ENCODE data around the gene KRT4. TPM values are rescaled to one million over a fixed set of nuclear protein-coding genes. Genes with fewer than 3 reads are reported as not detected.
"Not testable (repeated sequence)": the region's sequence is repeated elsewhere in the genome, so short reads cannot be mapped to it uniquely, and the experiment has no call there.

The KRT4 gene
- total RNA-seq, 1 donor from 2014 or later, result not detected

DNA sequence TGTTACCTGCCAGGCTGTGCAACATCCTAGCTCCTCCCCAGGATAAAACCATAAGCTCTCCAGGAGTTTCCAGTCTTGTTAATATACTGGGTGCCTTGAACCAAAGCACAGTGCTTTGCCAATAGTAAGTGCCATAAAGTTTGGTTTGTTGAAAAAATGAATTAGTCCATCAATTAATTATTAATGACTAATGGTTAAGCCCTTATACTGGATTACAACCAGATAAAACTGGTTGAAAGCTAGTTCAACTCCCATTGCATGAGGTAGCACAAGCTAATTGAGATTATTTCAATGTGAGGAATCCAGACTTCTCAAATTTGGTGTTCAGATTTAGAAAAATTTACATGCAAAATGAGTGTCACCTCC lies 16.4 kb downstream of the KRT4 start:
- peaks cover 2% of the 10 kb centered on the region for H3K27me3 Mint-ChIP-seq (ENCODE audit: unreplicated experiment)
- H3K9me3 Mint-ChIP-seq (ENCODE audit: unreplicated experiment), result peaks cover 2% of the 10 kb centered on the region
- H3K4me1 Mint-ChIP-seq (ENCODE audit: low read depth, unreplicated experiment), result peaks cover 2% of the 10 kb centered on the region
- TF ChIP-seq, protein P1, sequence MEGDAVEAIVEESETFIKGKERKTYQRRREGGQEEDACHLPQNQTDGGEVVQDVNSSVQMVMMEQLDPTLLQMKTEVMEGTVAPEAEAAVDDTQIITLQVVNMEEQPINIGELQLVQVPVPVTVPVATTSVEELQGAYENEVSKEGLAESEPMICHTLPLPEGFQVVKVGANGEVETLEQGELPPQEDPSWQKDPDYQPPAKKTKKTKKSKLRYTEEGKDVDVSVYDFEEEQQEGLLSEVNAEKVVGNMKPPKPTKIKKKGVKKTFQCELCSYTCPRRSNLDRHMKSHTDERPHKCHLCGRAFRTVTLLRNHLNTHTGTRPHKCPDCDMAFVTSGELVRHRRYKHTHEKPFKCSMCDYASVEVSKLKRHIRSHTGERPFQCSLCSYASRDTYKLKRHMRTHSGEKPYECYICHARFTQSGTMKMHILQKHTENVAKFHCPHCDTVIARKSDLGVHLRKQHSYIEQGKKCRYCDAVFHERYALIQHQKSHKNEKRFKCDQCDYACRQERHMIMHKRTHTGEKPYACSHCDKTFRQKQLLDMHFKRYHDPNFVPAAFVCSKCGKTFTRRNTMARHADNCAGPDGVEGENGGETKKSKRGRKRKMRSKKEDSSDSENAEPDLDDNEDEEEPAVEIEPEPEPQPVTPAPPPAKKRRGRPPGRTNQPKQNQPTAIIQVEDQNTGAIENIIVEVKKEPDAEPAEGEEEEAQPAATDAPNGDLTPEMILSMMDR (IDR thresholded peaks at IDR 0.05; ENCODE audit: partially characterized antibody, unreplicated experiment), result no peak
- H3K4me3 Mint-ChIP-seq (ENCODE audit: unreplicated experiment), result no peak overlapping the region
- no peak overlapping the region for H3K27ac Mint-ChIP-seq (ENCODE audit: unreplicated experiment)
- DNase-seq, result no peak
- H3K36me3 Mint-ChIP-seq (ENCODE audit: unreplicated experiment), result no peaks in the 10 kb centered on the region

- Mint-ChIP-seq H3K9me3 (ENCODE audit: unreplicated experiment) (peaks cover 2% of the 10 kb centered on the region), H3K27ac (ENCODE audit: unreplicated experiment) (no peak overlapping the region), H3K4me3 (ENCODE audit: unreplicated experiment) (no peak overlapping the region), H3K27me3 (ENCODE audit: unreplicated experiment) (peaks cover 1% of the 10 kb centered on the region), H3K36me3 (ENCODE audit: unreplicated experiment) (no peaks in the 10 kb centered on the region), H3K4me1 (ENCODE audit: low read depth, unreplicated experiment) (peaks cover 2% of the 10 kb centered on the region)
- DNase-seq, result no peak
- TF ChIP-seq, protein P1 (IDR thresholded peaks at IDR 0.05; ENCODE audit: partially characterized antibody, unreplicated experiment), result no peak
Measured at GRCh38 chr12:52796839-52797528, 16.9 kb downstream of the KRT4 start.

DNA sequence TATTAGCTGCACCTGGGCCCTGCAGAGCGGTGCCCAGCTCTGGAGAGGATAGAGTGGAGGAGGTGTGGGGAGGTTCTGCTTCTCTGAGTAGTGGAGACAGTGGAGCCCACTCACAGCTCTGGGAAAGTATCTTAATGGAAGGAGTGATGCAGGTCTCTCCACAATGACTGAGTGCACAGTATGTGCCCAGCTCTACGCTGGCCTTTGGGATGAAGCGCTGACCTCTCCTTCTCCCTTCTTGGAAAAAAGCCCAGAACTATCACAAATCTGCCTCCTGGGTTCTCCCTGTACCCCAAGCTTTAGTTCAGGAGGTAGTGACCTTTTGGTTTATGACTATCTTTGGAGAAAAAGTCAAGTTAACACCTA lies 17.5 kb downstream of the KRT4 start:
- H3K36me3 Mint-ChIP-seq (ENCODE audit: unreplicated experiment), result no peaks in the 10 kb centered on the region
- H3K27ac Mint-ChIP-seq (ENCODE audit: unreplicated experiment), result no peak overlapping the region
- H3K4me1 Mint-ChIP-seq (ENCODE audit: low read depth, unreplicated experiment), result peaks cover 2% of the 10 kb centered on the region
- no peak overlapping the region for H3K4me3 Mint-ChIP-seq (ENCODE audit: unreplicated experiment)
- TF ChIP-seq, protein P1 (IDR thresholded peaks at IDR 0.05; ENCODE audit: partially characterized antibody, unreplicated experiment), result no peak
- no peak for DNase-seq
- no peaks in the 10 kb centered on the region for H3K27me3 Mint-ChIP-seq (ENCODE audit: unreplicated experiment)
- peaks cover 2% of the 10 kb centered on the region for H3K9me3 Mint-ChIP-seq (ENCODE audit: unreplicated experiment)

DNA sequence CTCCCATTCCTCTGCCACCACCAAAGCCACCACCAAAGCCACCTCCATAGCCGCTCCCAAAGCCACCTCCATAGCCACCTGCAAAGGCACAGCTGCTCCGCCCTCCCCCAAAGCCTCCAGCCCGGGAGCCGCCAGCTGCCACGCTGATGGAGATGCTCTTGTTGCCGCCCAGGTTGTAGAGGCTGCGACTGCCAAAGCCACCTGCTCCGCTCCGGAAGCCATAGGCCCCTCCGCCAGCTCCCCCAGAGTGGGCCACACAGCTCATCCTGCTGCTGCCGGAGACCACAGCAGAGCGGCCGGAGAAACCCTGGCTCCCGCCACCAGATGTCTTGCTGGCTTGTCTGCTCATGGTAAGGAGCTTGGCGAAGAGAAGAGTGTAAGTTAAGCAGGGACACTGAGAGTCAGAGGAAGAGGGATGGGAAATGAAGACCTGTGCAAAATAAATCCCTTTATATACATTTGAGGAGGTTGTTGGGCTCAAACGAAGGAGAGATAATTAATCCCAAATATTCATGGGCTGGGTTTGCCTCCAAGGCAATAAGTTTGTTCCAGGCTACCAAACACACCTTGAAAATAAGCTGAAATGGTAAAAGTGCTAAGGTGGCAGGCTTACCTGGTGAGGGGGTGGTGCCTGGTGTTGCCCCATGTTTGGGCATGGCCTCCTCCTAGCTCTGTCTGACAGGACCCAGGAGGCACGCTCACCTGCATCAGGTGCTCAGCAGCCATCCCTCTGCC lies 18.1 kb downstream of the KRT4 start, which contains the start of gene KRT3:
Gene KRT3 (minus strand): TSS at position 424 of the 735 bp plus-strand sequence. CDS start 75 bp downstream, at position 349.
- Mint-ChIP-seq H3K27ac (ENCODE audit: unreplicated experiment) (no peak within 1 kb of the TSS), H3K4me1 (ENCODE audit: low read depth, unreplicated experiment) (peaks cover 1% of the 10 kb centered on the region), H3K27me3 (ENCODE audit: unreplicated experiment) (no peaks in the 10 kb centered on the region), H3K36me3 (ENCODE audit: unreplicated experiment) (no peaks in the 10 kb centered on the region), H3K4me3 (ENCODE audit: unreplicated experiment) (no peak within 1 kb of the TSS), H3K9me3 (ENCODE audit: unreplicated experiment) (peaks cover 2% of the 10 kb centered on the region)
- TF ChIP-seq, protein P1 (IDR thresholded peaks at IDR 0.05; ENCODE audit: partially characterized antibody, unreplicated experiment), result no peak
- no peak for DNase-seq

DNA sequence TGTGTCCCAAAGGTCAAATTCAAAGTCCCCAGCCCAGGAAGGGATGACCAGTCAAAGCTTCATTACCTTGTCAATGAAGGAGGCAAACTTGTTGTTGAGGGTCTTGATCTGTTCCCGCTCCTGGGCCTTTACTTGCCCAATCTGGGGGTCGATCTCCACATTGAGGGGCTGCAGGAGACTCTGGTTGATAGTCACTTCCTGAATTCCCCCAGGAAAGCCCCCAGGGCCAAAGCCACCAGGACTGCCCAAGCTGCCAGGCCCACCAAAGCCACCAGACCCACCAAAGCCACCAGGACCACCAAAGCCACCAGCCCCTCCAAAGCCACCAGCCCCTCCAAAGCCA lies 18.6 kb downstream of the KRT4 start:
- not testable (repeated sequence) for H3K27ac Mint-ChIP-seq (ENCODE audit: unreplicated experiment); H3K9me3 Mint-ChIP-seq (ENCODE audit: unreplicated experiment); H3K4me3 Mint-ChIP-seq (ENCODE audit: unreplicated experiment); H3K36me3 Mint-ChIP-seq (ENCODE audit: unreplicated experiment); H3K4me1 Mint-ChIP-seq (ENCODE audit: low read depth, unreplicated experiment); DNase-seq; H3K27me3 Mint-ChIP-seq (ENCODE audit: unreplicated experiment)
